ENCODE measurements around the gene PHETA2. TPM values are rescaled to one million over a fixed set of nuclear protein-coding genes. Genes with fewer than 3 reads are reported as not detected.

PHETA2 gene
- total and polyA plus RNA-seq, 2 of the 13 experiments (the other 11 are each of a cell fraction or from before 2014, with no cell fraction given): 0.07 TPM; not detected in 1

DNA sequence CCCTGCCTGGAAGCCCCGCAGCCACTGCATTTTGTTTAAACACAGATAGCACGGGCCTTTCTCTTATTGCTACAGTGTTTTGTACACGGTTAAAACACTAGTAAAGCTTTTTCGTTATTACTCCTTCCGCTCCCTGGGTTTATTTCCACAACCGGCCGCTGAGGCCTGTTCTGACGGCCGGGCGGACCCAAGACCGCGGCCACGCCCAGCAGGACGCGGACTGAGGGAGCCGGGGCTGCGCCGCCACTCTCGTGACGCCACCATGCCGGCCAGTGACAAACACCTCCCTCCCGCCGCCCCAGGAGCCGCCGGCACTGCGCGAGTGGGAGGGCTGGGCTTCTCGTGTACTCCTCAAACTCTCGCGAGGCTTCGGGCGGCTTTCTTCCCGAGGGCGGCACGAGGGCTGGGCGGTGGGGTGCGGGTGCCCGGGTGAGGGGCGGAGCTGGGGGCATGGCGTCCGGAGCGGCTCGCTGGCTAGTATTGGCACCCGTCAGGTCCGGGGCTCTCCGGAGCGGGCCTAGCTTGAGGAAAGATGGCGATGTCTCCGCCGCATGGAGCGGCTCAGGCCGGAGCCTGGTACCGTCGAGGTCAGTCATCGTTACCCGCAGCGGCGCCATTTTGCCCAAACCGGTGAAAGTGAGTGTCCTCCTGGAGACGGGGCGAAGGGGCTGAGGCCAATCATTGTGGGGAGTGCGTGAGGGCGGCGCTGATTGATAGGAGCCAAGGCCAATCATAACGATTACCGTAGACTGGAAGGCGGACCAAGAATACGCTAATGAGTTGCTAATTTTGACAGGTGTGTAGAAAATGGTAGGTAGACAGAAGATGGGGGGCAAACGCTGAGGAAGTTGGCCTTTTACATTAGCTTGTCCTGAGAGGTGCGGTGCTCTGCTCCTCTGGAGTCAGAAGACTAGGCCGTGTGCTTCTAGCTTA is 5.5 kb downstream of the PHETA2 start, which contains the start of gene SMDT1 (continued):
- no peak for TF ChIP-seq ZSCAN30 (CRISPR knock-in tag; IDR thresholded peaks at IDR 0.05)
- TF ChIP-seq IKZF1 (IDR thresholded peaks at IDR 0.05): no peak
- 0 out of 2 replicates have a peak, but pooled peaks have one; percentile 10 for TF ChIP-seq ZNF12 (CRISPR knock-in tag; IDR thresholded peaks at IDR 0.05)
- peak; percentile 90 for TF ChIP-seq SAP130 (CRISPR knock-in tag; IDR thresholded peaks at IDR 0.05; ENCODE audit: low read depth)
- TF ChIP-seq RFX5 (IDR thresholded peaks at IDR 0.05; ENCODE audit: low read depth, low read length): peak; percentile 27; the same call in 1 of the 2 replicates
- no peak for TF ChIP-seq ZFP36 (IDR thresholded peaks at IDR 0.05; ENCODE audit: borderline replicate concordance, low read depth, low read length, partially characterized antibody)
- TF ChIP-seq, protein P1, sequence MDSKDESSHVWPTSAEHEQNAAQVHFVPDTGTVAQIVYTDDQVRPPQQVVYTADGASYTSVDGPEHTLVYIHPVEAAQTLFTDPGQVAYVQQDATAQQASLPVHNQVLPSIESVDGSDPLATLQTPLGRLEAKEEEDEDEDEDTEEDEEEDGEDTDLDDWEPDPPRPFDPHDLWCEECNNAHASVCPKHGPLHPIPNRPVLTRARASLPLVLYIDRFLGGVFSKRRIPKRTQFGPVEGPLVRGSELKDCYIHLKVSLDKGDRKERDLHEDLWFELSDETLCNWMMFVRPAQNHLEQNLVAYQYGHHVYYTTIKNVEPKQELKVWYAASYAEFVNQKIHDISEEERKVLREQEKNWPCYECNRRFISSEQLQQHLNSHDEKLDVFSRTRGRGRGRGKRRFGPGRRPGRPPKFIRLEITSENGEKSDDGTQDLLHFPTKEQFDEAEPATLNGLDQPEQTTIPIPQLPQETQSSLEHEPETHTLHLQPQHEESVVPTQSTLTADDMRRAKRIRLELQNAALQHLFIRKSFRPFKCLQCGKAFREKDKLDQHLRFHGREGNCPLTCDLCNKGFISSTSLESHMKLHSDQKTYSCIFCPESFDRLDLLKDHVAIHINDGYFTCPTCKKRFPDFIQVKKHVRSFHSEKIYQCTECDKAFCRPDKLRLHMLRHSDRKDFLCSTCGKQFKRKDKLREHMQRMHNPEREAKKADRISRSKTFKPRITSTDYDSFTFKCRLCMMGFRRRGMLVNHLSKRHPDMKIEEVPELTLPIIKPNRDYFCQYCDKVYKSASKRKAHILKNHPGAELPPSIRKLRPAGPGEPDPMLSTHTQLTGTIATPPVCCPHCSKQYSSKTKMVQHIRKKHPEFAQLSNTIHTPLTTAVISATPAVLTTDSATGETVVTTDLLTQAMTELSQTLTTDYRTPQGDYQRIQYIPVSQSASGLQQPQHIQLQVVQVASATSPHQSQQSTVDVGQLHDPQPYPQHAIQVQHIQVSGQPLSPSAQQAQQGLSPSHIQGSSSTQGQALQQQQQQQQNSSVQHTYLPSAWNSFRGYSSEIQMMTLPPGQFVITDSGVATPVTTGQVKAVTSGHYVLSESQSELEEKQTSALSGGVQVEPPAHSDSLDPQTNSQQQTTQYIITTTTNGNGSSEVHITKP (CRISPR knock-in tag; IDR thresholded peaks at IDR 0.05; ENCODE audit: low read depth): peak; percentile 34; the same call in 1 of the 2 replicates
- no peak for TF ChIP-seq ZNF619 (CRISPR knock-in tag; IDR thresholded peaks at IDR 0.05)
- TF ChIP-seq, protein P2, sequence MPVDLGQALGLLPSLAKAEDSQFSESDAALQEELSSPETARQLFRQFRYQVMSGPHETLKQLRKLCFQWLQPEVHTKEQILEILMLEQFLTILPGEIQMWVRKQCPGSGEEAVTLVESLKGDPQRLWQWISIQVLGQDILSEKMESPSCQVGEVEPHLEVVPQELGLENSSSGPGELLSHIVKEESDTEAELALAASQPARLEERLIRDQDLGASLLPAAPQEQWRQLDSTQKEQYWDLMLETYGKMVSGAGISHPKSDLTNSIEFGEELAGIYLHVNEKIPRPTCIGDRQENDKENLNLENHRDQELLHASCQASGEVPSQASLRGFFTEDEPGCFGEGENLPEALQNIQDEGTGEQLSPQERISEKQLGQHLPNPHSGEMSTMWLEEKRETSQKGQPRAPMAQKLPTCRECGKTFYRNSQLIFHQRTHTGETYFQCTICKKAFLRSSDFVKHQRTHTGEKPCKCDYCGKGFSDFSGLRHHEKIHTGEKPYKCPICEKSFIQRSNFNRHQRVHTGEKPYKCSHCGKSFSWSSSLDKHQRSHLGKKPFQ (CRISPR knock-in tag; IDR thresholded peaks at IDR 0.05; ENCODE audit: insufficient replicate concordance): peak; percentile 25
- TF ChIP-seq SKI (IDR thresholded peaks at IDR 0.05; ENCODE audit: partially characterized antibody): no peak
- no peak for TF ChIP-seq ZNF570 (CRISPR knock-in tag; IDR thresholded peaks at IDR 0.05; ENCODE audit: borderline replicate concordance)
- TF ChIP-seq SMAD9 (CRISPR knock-in tag; IDR thresholded peaks at IDR 0.05): no peak
- TF ChIP-seq POGZ (CRISPR knock-in tag; IDR thresholded peaks at IDR 0.05): peak; percentile 61
- no peak for TF ChIP-seq CC2D1A (CRISPR knock-in tag; IDR thresholded peaks at IDR 0.05)
- TF ChIP-seq, protein P3, sequence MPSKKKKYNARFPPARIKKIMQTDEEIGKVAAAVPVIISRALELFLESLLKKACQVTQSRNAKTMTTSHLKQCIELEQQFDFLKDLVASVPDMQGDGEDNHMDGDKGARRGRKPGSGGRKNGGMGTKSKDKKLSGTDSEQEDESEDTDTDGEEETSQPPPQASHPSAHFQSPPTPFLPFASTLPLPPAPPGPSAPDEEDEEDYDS (CRISPR knock-in tag; IDR thresholded peaks at IDR 0.05): peak; percentile 67
- TF ChIP-seq, protein P4, sequence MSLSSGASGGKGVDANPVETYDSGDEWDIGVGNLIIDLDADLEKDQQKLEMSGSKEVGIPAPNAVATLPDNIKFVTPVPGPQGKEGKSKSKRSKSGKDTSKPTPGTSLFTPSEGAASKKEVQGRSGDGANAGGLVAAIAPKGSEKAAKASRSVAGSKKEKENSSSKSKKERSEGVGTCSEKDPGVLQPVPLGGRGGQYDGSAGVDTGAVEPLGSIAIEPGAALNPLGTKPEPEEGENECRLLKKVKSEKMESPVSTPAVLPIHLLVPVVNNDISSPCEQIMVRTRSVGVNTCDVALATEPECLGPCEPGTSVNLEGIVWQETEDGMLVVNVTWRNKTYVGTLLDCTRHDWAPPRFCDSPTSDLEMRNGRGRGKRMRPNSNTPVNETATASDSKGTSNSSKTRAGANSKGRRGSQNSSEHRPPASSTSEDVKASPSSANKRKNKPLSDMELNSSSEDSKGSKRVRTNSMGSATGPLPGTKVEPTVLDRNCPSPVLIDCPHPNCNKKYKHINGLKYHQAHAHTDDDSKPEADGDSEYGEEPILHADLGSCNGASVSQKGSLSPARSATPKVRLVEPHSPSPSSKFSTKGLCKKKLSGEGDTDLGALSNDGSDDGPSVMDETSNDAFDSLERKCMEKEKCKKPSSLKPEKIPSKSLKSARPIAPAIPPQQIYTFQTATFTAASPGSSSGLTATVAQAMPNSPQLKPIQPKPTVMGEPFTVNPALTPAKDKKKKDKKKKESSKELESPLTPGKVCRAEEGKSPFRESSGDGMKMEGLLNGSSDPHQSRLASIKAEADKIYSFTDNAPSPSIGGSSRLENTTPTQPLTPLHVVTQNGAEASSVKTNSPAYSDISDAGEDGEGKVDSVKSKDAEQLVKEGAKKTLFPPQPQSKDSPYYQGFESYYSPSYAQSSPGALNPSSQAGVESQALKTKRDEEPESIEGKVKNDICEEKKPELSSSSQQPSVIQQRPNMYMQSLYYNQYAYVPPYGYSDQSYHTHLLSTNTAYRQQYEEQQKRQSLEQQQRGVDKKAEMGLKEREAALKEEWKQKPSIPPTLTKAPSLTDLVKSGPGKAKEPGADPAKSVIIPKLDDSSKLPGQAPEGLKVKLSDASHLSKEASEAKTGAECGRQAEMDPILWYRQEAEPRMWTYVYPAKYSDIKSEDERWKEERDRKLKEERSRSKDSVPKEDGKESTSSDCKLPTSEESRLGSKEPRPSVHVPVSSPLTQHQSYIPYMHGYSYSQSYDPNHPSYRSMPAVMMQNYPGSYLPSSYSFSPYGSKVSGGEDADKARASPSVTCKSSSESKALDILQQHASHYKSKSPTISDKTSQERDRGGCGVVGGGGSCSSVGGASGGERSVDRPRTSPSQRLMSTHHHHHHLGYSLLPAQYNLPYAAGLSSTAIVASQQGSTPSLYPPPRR (CRISPR knock-in tag; IDR thresholded peaks at IDR 0.05; ENCODE audit: borderline replicate concordance): peak; percentile 40; the same call in 1 of the 2 replicates
- TF ChIP-seq MYNN (CRISPR knock-in tag; IDR thresholded peaks at IDR 0.05; ENCODE audit: low read depth): peak; percentile 94
- no peak for TF ChIP-seq TEAD2 (CRISPR knock-in tag; IDR thresholded peaks at IDR 0.05)
- peak; percentile 60 for TF ChIP-seq ZNF792 (CRISPR knock-in tag; IDR thresholded peaks at IDR 0.05)
